ENCODE results near the gene ASB7. TPM values are rescaled to one million over a fixed set of nuclear protein-coding genes. Genes with fewer than 3 reads are reported as not detected.

The ASB7 gene
- total and polyA plus RNA-seq, 2 experiments from 2014 or later = 8.1 to 13.2 TPM

GRCh38 chr15:100694381-100695021, 92.1 kb downstream of the ASB7 start:
- TF ChIP-seq EZH2phosphoT487 (IDR thresholded peaks at IDR 0.05; ENCODE audit: insufficient read depth, low read depth) (no peak), EZH2 (IDR thresholded peaks at IDR 0.05; ENCODE audit: insufficient read depth, poor library complexity, severe bottlenecking) (no peak)
- H3K9me2 ChIP-seq (ENCODE audit: insufficient read depth) = no peaks in the 10 kb centered on the region
- 87 to 91% methylated on average over 4 of the region's 4 CpGs for WGBS, 2 experiments (ENCODE audit: low coverage in 1 of 2, low lambda C conversion rate in 2 of 2, missing lambda C conversion rate in 2 of 2)
- H3K4me3 ChIP-seq = no peak overlapping the region
- H3F3A ChIP-seq (ENCODE audit: insufficient read depth) = no peaks in the 10 kb centered on the region
- H3K27ac ChIP-seq = no peak overlapping the region
- no peaks in the 10 kb centered on the region for H3K27me3 ChIP-seq (replicated peaks; ENCODE audit: insufficient read depth)
- H3K9me3 ChIP-seq (ENCODE audit: low read depth) = no peaks in the 10 kb centered on the region
- DNase-seq = no peak
- H3K79me2 ChIP-seq (ENCODE audit: insufficient read depth) = no peaks in the 10 kb centered on the region
- in situ Hi-C loops (cut with MboI) = no loop called here
- 0 out of 2 replicates have a peak, but pooled peaks cover 5% of the 10 kb centered on the region for H3K4me1 ChIP-seq (ENCODE audit: insufficient read depth)
- H3K36me3 ChIP-seq (ENCODE audit: low read depth) = no peaks in the 10 kb centered on the region
- H3K4me2 ChIP-seq (ENCODE audit: unreplicated experiment) = no peak overlapping the region
- H2AFZ ChIP-seq = no peak overlapping the region
- no peak overlapping the region for H3K9ac ChIP-seq
- H4K20me1 ChIP-seq (ENCODE audit: insufficient read depth) = no peaks in the 10 kb centered on the region

GRCh38 chr15:100695048-100695447, 92.7 kb downstream of the ASB7 start:
- in situ Hi-C loops (cut with MboI) = no loop called here
- no peaks in the 10 kb centered on the region for H3F3A ChIP-seq (ENCODE audit: insufficient read depth)
- DNase-seq = no peak
- H3K4me3 ChIP-seq = no peak overlapping the region
- H3K9me2 ChIP-seq (ENCODE audit: insufficient read depth) = no peaks in the 10 kb centered on the region
- 95 to 96% methylated on average over 3 of the region's 3 CpGs for WGBS, 2 experiments (ENCODE audit: low coverage in 1 of 2, low lambda C conversion rate in 2 of 2, missing lambda C conversion rate in 2 of 2)
- H3K9me3 ChIP-seq (ENCODE audit: low read depth) = no peaks in the 10 kb centered on the region
- H3K9ac ChIP-seq = no peak overlapping the region
- H3K27ac ChIP-seq = no peak overlapping the region
- TF ChIP-seq EZH2phosphoT487 (IDR thresholded peaks at IDR 0.05; ENCODE audit: insufficient read depth, low read depth) (no peak), EZH2 (IDR thresholded peaks at IDR 0.05; ENCODE audit: insufficient read depth, poor library complexity, severe bottlenecking) (no peak)
- H4K20me1 ChIP-seq (ENCODE audit: insufficient read depth) = no peaks in the 10 kb centered on the region
- H3K4me1 ChIP-seq (ENCODE audit: insufficient read depth) = 0 out of 2 replicates have a peak, but pooled peaks cover 5% of the 10 kb centered on the region
- H3K79me2 ChIP-seq (ENCODE audit: insufficient read depth) = no peaks in the 10 kb centered on the region
- H3K36me3 ChIP-seq (ENCODE audit: low read depth) = no peaks in the 10 kb centered on the region
- no peak overlapping the region for H3K4me2 ChIP-seq (ENCODE audit: unreplicated experiment)
- H2AFZ ChIP-seq = no peak overlapping the region
- no peaks in the 10 kb centered on the region for H3K27me3 ChIP-seq (replicated peaks; ENCODE audit: insufficient read depth)

GRCh38 chr15:100696452-100696851, 94.1 kb downstream of the ASB7 start:
- in situ Hi-C loops (cut with MboI) = no loop called here
- TF ChIP-seq EZH2phosphoT487 (IDR thresholded peaks at IDR 0.05; ENCODE audit: insufficient read depth, low read depth) = no peak
- TF ChIP-seq EZH2 (IDR thresholded peaks at IDR 0.05; ENCODE audit: insufficient read depth, poor library complexity, severe bottlenecking) = no peak
- DNase-seq = no peak
- Histone ChIP-seq H4K20me1 (ENCODE audit: insufficient read depth) (no peaks in the 10 kb centered on the region), H3K79me2 (ENCODE audit: insufficient read depth) (no peaks in the 10 kb centered on the region), H3K27me3 (replicated peaks; ENCODE audit: insufficient read depth) (no peaks in the 10 kb centered on the region), H3F3A (ENCODE audit: insufficient read depth) (no peaks in the 10 kb centered on the region), H3K9me3 (ENCODE audit: low read depth) (no peaks in the 10 kb centered on the region), H3K27ac (no peak overlapping the region), H3K36me3 (ENCODE audit: low read depth) (no peaks in the 10 kb centered on the region), H3K4me3 (no peak overlapping the region), H3K4me2 (ENCODE audit: unreplicated experiment) (no peak overlapping the region), H2AFZ (no peak overlapping the region), H3K9ac (no peak overlapping the region), H3K4me1 (ENCODE audit: insufficient read depth) (0 out of 2 replicates have a peak, but pooled peaks cover 5% of the 10 kb centered on the region), H3K9me2 (ENCODE audit: insufficient read depth) (no peaks in the 10 kb centered on the region)
- WGBS, 2 experiments (ENCODE audit: low coverage in 1 of 2, low lambda C conversion rate in 2 of 2, missing lambda C conversion rate in 2 of 2) = 90 to 92% methylated on average over 3 of the region's 3 CpGs

Small RNAs within 50 kb of the gene (small RNA-seq; reads per million reads assigned to genes)
- gene RF00019 (ENCODE audit: low read depth, low replicate concordance) (not detected), gene RNU6-181P (ENCODE audit: low read depth, low replicate concordance) (not detected)

Other genes starting within 250 kb of the ASB7 start
- gene CERS3, start 73.6 kb upstream of the ASB7 start, total RNA-seq (2014; rRNA removed; shearing (Covaris generic)) = not detected in 2 replicates
- gene CERS3, start 73.6 kb upstream of the ASB7 start, polyA plus RNA-seq (2016; fragmentation: Nextera tagmentation; extraction: Ambion mirVana) = not detected in 2 replicates
- gene LINS1, start 405 bp upstream of the ASB7 start, total RNA-seq (2014; rRNA removed; shearing (Covaris generic)) = 13.6 and 20.4 TPM in 2 replicates
- 6.8 and 9.6 TPM in 2 replicates for gene LINS1, start 405 bp upstream of the ASB7 start, polyA plus RNA-seq (2016; fragmentation: Nextera tagmentation; extraction: Ambion mirVana)